Karpas-422 (cell line): Measurements from ENCODE around the gene MRTFB. TPM values are rescaled to one million over a fixed set of nuclear protein-coding genes. Genes with fewer than 3 reads are reported as not detected.

Experiments used
- DNase-seq: peaks from one replicate; pipeline ENCODE4 v3.0.0-alpha.2; 2015
- H2AFZ ChIP-seq: fragments of 200-600 bp; sonication (generic); 2 replicates; pipeline ENCODE4 v1.6.1; 2014; ENCODE audit warnings: antibody characterized with exemption, low read length, mixed read lengths
- H3K27ac ChIP-seq: fragments of 200-600 bp; sonication (generic); 2 replicates; pipeline ENCODE4 v1.5.1; 2014; ENCODE audit warnings: mild to moderate bottlenecking, low read length, moderate library complexity
- H3K27me3 ChIP-seq: fragments of 200-600 bp; sonication (generic); 2 replicates; pipeline ENCODE4 v1.6.1; 2014; ENCODE audit warnings: low read length, mixed read lengths
- H3K36me3 ChIP-seq: fragments of 200-600 bp; sonication (generic); 2 replicates; pipeline ENCODE4 v1.6.1; 2014; ENCODE audit warnings: low read length, mixed read lengths; ENCODE audit not compliant: insufficient read depth
- H3K4me1 ChIP-seq: fragments of 200-600 bp; sonication (generic); 2 replicates; pipeline ENCODE4 v1.6.1; 2014; ENCODE audit warnings: mild to moderate bottlenecking, low read length, mixed read lengths
- H3K4me2 ChIP-seq: fragments of 200-600 bp; sonication (generic); 2 replicates; pipeline ENCODE4 v1.6.1; 2014; ENCODE audit warnings: low read length, low read depth, mild to moderate bottlenecking; ENCODE audit not compliant: poor library complexity, severe bottlenecking
- H3K4me3 ChIP-seq: fragments of 200-600 bp; sonication (generic); 2 replicates; pipeline ENCODE4 v1.5.1; 2014; ENCODE audit warnings: mild to moderate bottlenecking, antibody characterized with exemption, low read length, mixed read lengths
- H3K79me2 ChIP-seq: fragments of 200-600 bp; sonication (generic); 2 replicates; pipeline ENCODE4 v1.6.1; 2014; ENCODE audit warnings: mild to moderate bottlenecking, low read length, mixed read lengths
- H3K9ac ChIP-seq: fragments of 200-600 bp; sonication (generic); 2 replicates; pipeline ENCODE4 v1.6.0; 2014; ENCODE audit warnings: low read length
- H3K9me2 ChIP-seq: fragments of 200-600 bp; sonication (generic), shearing (Covaris generic); replicated peaks from 2 replicates; pipeline ENCODE4 v1.6.0; 2014; ENCODE audit warnings: mild to moderate bottlenecking, low read length, moderate library complexity; ENCODE audit not compliant: insufficient read depth
- H3K9me3 ChIP-seq: fragments of 300-700, 200-600 bp; sonication (generic); 2 replicates; pipeline ENCODE4 v1.6.1; 2014; ENCODE audit warnings: low read length, mixed read lengths
- H4K20me1 ChIP-seq: fragments of 200-600 bp; sonication (generic); 2 replicates; pipeline ENCODE4 v1.6.1; 2014; ENCODE audit warnings: mild to moderate bottlenecking, antibody characterized with exemption, low read length, low read depth; ENCODE audit not compliant: insufficient read depth
- total RNA-seq: library from RNA; depleted of rRNA; stranded (reverse); fragments of >200 nt; shearing (Covaris generic); gene quantifications from 2 replicates; pipeline ENCODE4 v1.2.3, GENCODE V29; 2014; ENCODE audit warnings: low replicate concordance

MRTFB gene
- total RNA-seq, 1 experiment from 2014 or later = 5.3 TPM

DNA sequence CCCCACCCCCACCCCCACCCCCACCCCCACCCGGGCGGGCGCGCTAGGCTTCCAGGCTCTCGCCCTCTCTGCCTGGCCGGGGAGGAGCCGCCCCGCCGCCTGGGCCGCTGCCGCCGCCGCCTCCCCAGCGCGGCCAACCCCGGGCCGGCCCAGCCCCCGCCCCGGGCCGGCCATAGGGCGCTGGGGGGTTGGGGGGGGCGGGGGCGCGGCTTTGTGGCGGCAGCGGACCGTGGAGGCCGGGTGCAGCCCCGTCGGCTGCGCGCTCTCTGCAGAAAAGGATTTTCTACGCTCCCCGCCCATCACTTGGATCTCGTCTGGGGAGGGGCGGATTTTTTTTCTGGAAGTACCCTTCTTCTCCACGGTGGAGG lies 230.9 kb downstream of the MRTFB start:
- H3K4me1 ChIP-seq = peaks cover 57% of the 10 kb centered on the region
- no peaks in the 10 kb centered on the region; the same call in 1 of the 2 replicates for H4K20me1 ChIP-seq
- H3K36me3 ChIP-seq = no peaks in the 10 kb centered on the region
- peak overlapping the region; percentile 26; the same call in 1 of the 2 replicates for H2AFZ ChIP-seq
- peak overlapping the region; percentile 96 for H3K9ac ChIP-seq
- H3K9me3 ChIP-seq = no peaks in the 10 kb centered on the region
- H3K27ac ChIP-seq = peak overlapping the region; percentile 93
- no peaks in the 10 kb centered on the region for H3K9me2 ChIP-seq
- H3K4me2 ChIP-seq = peak overlapping the region; percentile 74
- peak overlapping the region; percentile 96 for H3K4me3 ChIP-seq
- H3K79me2 ChIP-seq = peaks cover 40% of the 10 kb centered on the region
- H3K27me3 ChIP-seq = no peaks in the 10 kb centered on the region
- DNase-seq = peak; percentile 93

DNA sequence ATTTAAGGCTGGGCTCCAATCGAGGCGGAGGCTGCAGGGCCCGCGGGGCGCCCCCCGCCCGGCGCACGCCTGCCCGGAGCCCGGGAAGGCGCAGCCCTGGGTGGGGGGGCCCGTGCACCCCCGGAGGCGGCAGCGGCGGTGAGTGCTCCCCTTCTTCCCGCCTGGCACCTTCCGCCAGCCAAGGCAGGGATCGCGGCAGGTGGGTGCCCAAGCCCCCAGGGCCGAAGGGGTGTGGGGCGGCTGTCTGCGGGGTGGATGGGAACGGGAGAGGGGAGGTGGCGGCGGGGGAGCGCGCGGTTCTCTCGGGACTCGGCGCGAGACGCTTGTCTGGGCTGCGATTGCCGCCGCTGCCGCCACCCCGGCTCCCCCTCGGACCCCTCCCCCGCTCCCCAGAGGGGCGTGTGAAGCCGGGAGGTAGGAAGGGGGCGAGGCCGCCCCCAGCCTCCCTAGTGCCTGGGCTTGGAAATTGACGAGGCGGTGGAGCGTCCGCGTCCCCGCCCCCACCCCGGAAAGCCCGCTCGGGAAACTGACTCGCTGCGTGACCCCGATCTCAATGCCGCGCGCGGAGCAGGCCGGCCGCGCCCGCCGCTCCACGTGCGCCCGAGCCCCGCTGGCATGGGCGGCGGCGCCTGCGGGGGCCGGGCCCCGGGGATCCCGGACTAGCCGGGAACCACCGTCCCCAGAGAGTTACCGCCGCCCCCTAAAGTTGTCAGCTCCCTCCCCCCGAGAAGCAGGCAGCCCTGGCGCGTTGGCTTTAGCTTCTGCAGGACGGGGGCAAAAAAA lies 231.5 kb downstream of the MRTFB start:
- H3K27ac ChIP-seq = peak overlapping the region; percentile 93
- no peaks in the 10 kb centered on the region for H3K9me3 ChIP-seq
- no peaks in the 10 kb centered on the region for H3K36me3 ChIP-seq
- H3K27me3 ChIP-seq = no peaks in the 10 kb centered on the region
- no peaks in the 10 kb centered on the region; the same call in 1 of the 2 replicates for H4K20me1 ChIP-seq
- peak overlapping the region; percentile 96 for H3K9ac ChIP-seq
- no peaks in the 10 kb centered on the region for H3K9me2 ChIP-seq
- H3K4me3 ChIP-seq = peak overlapping the region; percentile 96
- peaks cover 63% of the 10 kb centered on the region for H3K4me1 ChIP-seq
- peak overlapping the region; percentile 74 for H3K4me2 ChIP-seq
- peaks cover 46% of the 10 kb centered on the region for H3K79me2 ChIP-seq
- peak overlapping the region; percentile 26; the same call in 1 of the 2 replicates for H2AFZ ChIP-seq
- DNase-seq = peak; percentile 84

DNA sequence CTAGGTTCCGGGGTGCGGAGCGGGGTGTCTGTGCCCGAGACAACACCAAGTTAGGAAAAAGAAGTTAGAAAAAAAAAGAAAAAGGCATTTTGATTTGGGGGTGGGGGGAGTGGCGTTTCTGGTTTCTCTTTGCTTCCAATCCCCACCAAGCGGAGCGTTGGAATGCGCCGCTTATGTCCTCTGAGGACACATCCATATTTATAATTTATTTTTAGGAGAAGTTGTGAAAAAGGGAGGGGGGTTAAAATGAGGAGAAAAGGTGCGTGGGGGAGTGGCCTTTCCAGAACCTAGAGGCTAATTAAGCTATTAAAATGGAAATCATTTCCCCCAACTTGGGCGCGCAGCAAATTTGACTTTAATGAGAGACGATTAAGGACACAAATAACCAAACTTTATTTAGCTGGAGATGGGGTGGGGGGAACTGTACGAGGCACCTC lies 232.1 kb downstream of the MRTFB start:
- Histone ChIP-seq H3K4me2 (peak overlapping the region; percentile 74), H3K27ac (peak overlapping the region; percentile 93), H3K9me3 (no peaks in the 10 kb centered on the region), H3K9me2 (no peaks in the 10 kb centered on the region), H4K20me1 (no peaks in the 10 kb centered on the region; the same call in 1 of the 2 replicates), H3K9ac (peak overlapping the region; percentile 96), H3K36me3 (no peaks in the 10 kb centered on the region), H3K4me1 (peaks cover 69% of the 10 kb centered on the region), H3K79me2 (peaks cover 52% of the 10 kb centered on the region), H2AFZ (no peak overlapping the region), H3K4me3 (peak overlapping the region; percentile 96), H3K27me3 (no peaks in the 10 kb centered on the region)
- peak; percentile 89 for DNase-seq

DNA sequence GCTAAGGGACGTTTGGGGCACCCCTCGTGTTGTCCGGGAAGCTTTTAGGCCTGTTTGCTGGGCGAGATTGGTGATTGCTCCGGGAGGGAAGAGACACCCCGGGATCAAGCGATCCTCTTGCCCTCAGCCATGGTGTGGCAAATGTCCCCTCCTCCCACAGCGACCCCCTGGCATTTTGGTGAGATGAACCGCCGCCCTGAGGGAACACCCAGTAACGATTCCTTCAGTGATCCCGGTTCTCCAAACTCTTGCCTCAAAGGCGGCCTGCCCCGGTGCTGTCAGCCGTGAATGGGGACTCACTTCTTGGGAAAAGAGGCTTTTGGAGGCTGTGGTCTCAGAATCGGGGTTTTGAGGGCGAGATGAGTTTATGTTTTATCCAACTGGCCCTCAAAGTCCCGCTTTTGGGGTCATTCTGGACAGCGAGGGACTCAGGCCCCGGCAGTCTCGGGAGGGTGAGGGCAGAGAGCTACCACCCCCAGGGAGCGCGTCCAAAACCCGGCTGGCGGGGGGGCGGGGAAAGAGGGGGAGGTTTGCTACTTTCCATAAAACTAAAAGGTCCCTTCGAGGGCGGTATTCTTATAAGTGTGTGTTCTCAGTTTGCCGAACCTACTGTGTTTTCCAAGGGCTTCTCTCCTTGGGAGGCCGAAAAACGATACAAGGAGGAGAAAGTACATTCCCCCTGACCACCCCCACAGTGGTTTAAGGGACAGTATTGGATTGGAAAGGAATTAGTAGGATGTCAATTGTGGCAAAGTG lies 232.7 kb downstream of the MRTFB start:
- peaks cover 73% of the 10 kb centered on the region for H3K4me1 ChIP-seq
- H3K79me2 ChIP-seq = peaks cover 58% of the 10 kb centered on the region
- no peaks in the 10 kb centered on the region for H3K27me3 ChIP-seq
- DNase-seq = peak; percentile 87
- no peaks in the 10 kb centered on the region for H3K9me2 ChIP-seq
- H4K20me1 ChIP-seq = no peaks in the 10 kb centered on the region; the same call in 1 of the 2 replicates
- H2AFZ ChIP-seq = no peak overlapping the region
- peak overlapping the region; percentile 93 for H3K27ac ChIP-seq
- H3K4me3 ChIP-seq = peak overlapping the region; percentile 96
- no peaks in the 10 kb centered on the region for H3K9me3 ChIP-seq
- no peaks in the 10 kb centered on the region for H3K36me3 ChIP-seq
- peak overlapping the region; percentile 74 for H3K4me2 ChIP-seq
- peak overlapping the region; percentile 96 for H3K9ac ChIP-seq

DNA sequence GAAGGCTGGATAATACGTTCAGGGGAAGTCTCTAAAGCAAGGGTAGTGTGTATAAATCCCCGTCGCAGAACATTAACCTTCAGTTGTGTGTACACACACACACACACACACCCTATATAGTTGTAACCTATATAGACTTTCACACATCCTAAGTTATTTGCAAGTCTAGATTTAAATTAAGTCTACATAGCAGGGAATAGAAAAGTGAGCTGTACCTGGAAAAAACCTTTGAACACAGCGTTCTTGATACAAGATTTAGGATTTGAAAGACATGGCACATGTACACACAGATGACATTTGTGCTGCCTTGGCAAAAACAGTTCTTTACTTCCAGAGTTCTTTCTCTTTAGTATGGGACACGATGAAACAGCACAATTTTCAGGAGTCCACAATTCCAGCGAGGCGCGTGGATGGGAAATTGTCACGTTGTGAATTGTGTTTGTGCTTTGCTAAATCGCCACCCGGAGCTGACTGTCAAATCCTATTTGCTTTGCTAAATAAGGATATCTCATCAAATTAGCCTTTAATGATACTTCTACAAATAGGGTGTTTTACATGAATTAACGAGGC lies 233.9 kb downstream of the MRTFB start:
- Histone ChIP-seq H3K9ac (peak overlapping the region; percentile 96), H3K4me1 (peaks cover 75% of the 10 kb centered on the region), H3K79me2 (peaks cover 64% of the 10 kb centered on the region), H3K9me2 (no peaks in the 10 kb centered on the region), H3K27me3 (no peaks in the 10 kb centered on the region), H3K36me3 (no peaks in the 10 kb centered on the region), H3K4me2 (peak overlapping the region; percentile 74), H3K27ac (peak overlapping the region; percentile 93), H2AFZ (no peak overlapping the region), H3K4me3 (peak overlapping the region; percentile 96), H4K20me1 (no peaks in the 10 kb centered on the region; the same call in 1 of the 2 replicates), H3K9me3 (no peaks in the 10 kb centered on the region)
- peak; percentile 69 for DNase-seq

DNA sequence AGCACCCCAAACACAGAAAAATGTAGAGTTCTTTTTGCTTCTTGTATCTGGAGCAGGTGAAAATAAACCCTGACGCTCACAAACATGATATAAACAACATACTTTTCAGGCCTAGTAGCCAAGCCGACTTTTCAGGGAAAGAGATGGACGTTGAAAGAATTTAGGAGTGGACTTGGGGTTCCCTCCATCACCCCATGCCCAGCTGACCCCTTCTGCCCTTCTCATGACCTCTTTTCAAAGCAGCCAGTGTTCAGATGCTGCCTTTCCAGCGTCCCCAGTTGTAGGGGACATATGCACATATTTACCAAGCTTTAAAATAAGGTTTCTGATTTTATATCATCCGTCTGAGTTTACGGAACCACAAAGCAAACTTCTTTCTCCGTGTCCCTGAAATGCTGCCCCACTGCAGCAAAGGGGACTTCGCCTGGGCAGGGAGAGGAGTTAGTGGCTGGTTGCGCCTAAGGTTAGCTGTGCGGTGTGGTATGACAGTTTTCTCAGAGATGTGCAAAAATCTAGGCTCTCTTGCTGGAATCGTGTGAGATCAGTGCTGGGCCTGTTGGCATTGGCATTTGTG lies 235.5 kb downstream of the MRTFB start:
- Histone ChIP-seq H3K9me3 (no peaks in the 10 kb centered on the region), H3K4me2 (peak overlapping the region; percentile 74), H3K79me2 (peaks cover 79% of the 10 kb centered on the region), H3K9ac (peak overlapping the region; percentile 96), H3K27me3 (no peaks in the 10 kb centered on the region), H3K4me1 (peaks cover 82% of the 10 kb centered on the region), H4K20me1 (peaks cover 3% of the 10 kb centered on the region; the same call in 1 of the 2 replicates), H3K9me2 (no peaks in the 10 kb centered on the region), H2AFZ (no peak overlapping the region; the same call in 1 of the 2 replicates), H3K4me3 (peak overlapping the region; percentile 96), H3K27ac (peak overlapping the region; percentile 93), H3K36me3 (no peaks in the 10 kb centered on the region)
- no peak for DNase-seq

DNA sequence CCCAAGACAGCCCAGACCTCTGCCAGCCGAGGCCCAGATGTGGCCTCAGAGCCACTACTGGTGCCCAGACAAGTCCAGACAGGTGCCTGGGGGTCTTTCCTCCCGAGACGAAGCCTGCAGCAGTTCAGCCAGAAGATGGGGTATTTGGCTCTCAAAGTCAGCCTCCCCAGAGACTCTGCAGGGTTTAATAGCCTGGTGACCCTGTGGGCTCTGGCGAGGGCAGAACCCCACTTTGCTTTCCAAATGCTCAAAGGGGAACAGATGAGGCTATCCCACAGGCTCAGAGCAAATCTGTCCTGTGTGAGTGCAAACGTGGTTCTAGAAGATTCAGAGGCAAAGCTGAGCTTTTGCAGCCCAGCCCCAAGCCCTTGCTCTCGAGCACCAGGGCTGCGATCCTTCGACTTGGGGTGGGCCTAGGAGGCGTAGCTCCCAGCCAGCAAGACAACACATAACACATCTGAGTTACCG lies 236.0 kb downstream of the MRTFB start:
- H4K20me1 ChIP-seq = peaks cover 3% of the 10 kb centered on the region; the same call in 1 of the 2 replicates

More for the DNA sequence above, 236.0 kb downstream of the MRTFB start:
- Histone ChIP-seq H3K27me3 (no peaks in the 10 kb centered on the region), H3K79me2 (peaks cover 83% of the 10 kb centered on the region), H2AFZ (no peak overlapping the region), H3K9me2 (no peaks in the 10 kb centered on the region), H3K4me2 (peak overlapping the region; percentile 74), H3K9ac (peak overlapping the region; percentile 96), H3K36me3 (no peaks in the 10 kb centered on the region), H3K4me1 (peaks cover 80% of the 10 kb centered on the region), H3K27ac (peak overlapping the region; percentile 93), H3K9me3 (no peaks in the 10 kb centered on the region), H3K4me3 (peak overlapping the region; percentile 96)
- peak; percentile 81 for DNase-seq
